ENCODE results near the gene CLK3. TPM values are rescaled to one million over a fixed set of nuclear protein-coding genes. Genes with fewer than 3 reads are reported as not detected.

CLK3 gene
- total and polyA plus RNA-seq, 2 of the 8 experiments (the other 6 are each of a cell fraction or from before 2014, with no cell fraction given): 43.5 to 67.3 TPM

GRCh38 chr15:74635228-74635627 lies 19.6 kb downstream of the CLK3 start (continued):
- 0 out of 4 replicates have a peak, but pooled peaks of 1 of the 2 experiments have one; percentile 32 for TF ChIP-seq SIN3A (conservative IDR thresholded peaks at IDR 0.05 in 1 of 2, IDR thresholded peaks at IDR 0.05 in 1 of 2; ENCODE audit: low read depth in 1 of 2, low read length in 2 of 2)

All from H1 (cell line).